ENCODE results near the gene TNNT3. TPM values are rescaled to one million over a fixed set of nuclear protein-coding genes. Genes with fewer than 3 reads are reported as not detected.

Gene TNNT3
- total RNA-seq, 1 donor from 2014 or later, result 57.7 TPM

- no peak for DNase-seq (ENCODE audit: low spot score)
Measured at GRCh38 chr11:1953489-1954266, 34.2 kb downstream of the TNNT3 start.

- no peak for DNase-seq (ENCODE audit: low spot score)
Measured at GRCh38 chr11:1958367-1958766, 38.9 kb downstream of the TNNT3 start.

- no peak for DNase-seq (ENCODE audit: low spot score)
Measured at GRCh38 chr11:1959786-1960185, 40.3 kb downstream of the TNNT3 start.

- DNase-seq (ENCODE audit: low spot score), result no peak
Measured at GRCh38 chr11:1963864-1964263, 44.4 kb downstream of the TNNT3 start.

GRCh38 chr11:1964348-1964747 is 44.8 kb downstream of the TNNT3 start:
- DNase-seq (ENCODE audit: low spot score), result no peak

- DNase-seq (ENCODE audit: low spot score), result no peak
Measured at GRCh38 chr11:1964955-1965354, 45.5 kb downstream of the TNNT3 start.

GRCh38 chr11:1966531-1966930 is 47.0 kb downstream of the TNNT3 start:
- DNase-seq (ENCODE audit: low spot score), result no peak

GRCh38 chr11:1967641-1968225 is 48.2 kb downstream of the TNNT3 start:
- DNase-seq (ENCODE audit: low spot score), result no peak

GRCh38 chr11:1968454-1969002 is 49.0 kb downstream of the TNNT3 start:
- no peak for DNase-seq (ENCODE audit: low spot score)

- no peak for DNase-seq (ENCODE audit: low spot score)
Measured at GRCh38 chr11:1969035-1969434, 49.5 kb downstream of the TNNT3 start.

- no peak for DNase-seq (ENCODE audit: low spot score)
Measured at GRCh38 chr11:1969776-1970175, 50.3 kb downstream of the TNNT3 start.

GRCh38 chr11:1970956-1971355 is 51.5 kb downstream of the TNNT3 start:
- DNase-seq (ENCODE audit: low spot score), result no peak

GRCh38 chr11:1975185-1975584 is 55.7 kb downstream of the TNNT3 start:
- DNase-seq (ENCODE audit: low spot score), result no peak

GRCh38 chr11:1978720-1979473 is 59.4 kb downstream of the TNNT3 start:
- DNase-seq (ENCODE audit: low spot score), result no peak

GRCh38 chr11:1979607-1980006 is 60.1 kb downstream of the TNNT3 start:
- DNase-seq (ENCODE audit: low spot score), result no peak

- DNase-seq (ENCODE audit: low spot score), result no peak
Measured at GRCh38 chr11:1982873-1983600, 63.5 kb downstream of the TNNT3 start.

GRCh38 chr11:1983601-1983961 is 64.1 kb downstream of the TNNT3 start:
- DNase-seq (ENCODE audit: low spot score), result no peak

- DNase-seq (ENCODE audit: low spot score), result no peak
Measured at GRCh38 chr11:1987024-1987423, 67.5 kb downstream of the TNNT3 start.

- DNase-seq (ENCODE audit: low spot score), result no peak
Measured at GRCh38 chr11:1988174-1988573, 68.7 kb downstream of the TNNT3 start.

Data from ureter (tissue), 1 donor.